Hematopoietic multipotent progenitor cell (in vitro differentiated cells): ENCODE data around the gene EFNA4. TPM values are rescaled to one million over a fixed set of nuclear protein-coding genes. Genes with fewer than 3 reads are reported as not detected.

ENCODE experiments used
- DNase-seq, 3 donors: peaks; one replicate each; pipeline ENCODE4 v3.0.0-alpha.2; 2011 to 2015; ENCODE audit warnings: low read depth in 2 of 3, low spot score in 2 of 3
- total RNA-seq: library from RNA; depleted of rRNA; stranded (reverse); fragments of >200 nt; gene quantifications from one replicate; pipeline ENCODE4 v1.2.3, GENCODE V29; 2012

EFNA4 gene
- total RNA-seq, 1 donor: 5.9 TPM

DNA sequence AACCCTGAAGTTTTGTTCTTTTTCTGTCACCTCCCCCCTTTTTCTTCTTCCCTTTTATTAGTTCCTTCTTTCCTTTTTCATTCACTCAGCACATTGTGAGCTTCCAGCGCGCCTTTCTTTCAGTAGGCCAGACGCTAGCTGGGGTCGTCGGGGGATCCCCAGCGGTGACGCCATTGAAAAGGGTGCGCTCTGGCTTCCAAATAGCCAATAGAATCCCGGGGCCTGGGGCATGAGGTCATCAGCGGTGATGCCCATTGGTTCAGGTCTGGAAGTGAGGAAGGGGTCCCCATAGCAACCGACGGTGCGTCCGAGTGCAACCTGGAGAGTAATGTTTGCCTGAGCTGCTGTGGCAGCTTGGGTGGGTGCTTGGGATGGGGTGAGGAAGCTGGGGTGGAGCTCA is 8.2 kb downstream of the EFNA4 start:
- no peak for DNase-seq

DNA sequence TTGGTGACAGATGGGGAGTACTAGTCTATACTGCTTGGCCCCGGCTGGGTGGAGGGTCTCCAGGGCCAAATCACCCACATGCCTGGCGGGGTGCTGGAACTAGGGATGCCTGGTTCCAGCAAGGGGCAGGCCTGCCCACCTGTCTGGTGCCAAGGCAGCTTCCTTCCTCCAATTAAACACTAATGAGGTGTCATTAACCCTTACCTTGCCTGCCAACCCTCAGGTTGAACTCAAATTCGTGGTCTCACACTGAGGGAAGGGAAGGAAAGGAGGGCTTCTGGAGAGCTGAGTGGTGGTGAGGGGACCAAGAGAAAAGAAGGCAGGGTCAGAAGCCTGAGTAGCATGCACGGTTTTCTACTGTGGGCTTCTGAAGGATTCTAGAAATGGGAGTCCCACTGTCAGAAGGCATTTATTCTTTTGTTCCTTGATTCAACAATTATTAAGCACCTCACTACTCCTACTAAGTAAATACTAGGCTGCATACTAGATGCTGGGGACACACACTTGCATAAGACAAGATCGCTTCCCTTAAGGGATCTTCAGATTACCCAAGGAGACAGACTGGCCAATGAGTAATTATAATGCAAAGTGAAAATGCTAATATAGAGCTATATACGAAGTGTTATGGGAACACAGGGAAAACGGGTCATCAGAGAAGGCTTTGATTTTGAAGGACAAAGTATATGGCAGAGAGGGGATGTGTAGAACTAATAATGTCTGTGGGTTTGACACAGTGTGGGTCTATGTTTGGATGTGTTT is 9.2 kb downstream of the EFNA4 start:
- DNase-seq: no peak

DNA sequence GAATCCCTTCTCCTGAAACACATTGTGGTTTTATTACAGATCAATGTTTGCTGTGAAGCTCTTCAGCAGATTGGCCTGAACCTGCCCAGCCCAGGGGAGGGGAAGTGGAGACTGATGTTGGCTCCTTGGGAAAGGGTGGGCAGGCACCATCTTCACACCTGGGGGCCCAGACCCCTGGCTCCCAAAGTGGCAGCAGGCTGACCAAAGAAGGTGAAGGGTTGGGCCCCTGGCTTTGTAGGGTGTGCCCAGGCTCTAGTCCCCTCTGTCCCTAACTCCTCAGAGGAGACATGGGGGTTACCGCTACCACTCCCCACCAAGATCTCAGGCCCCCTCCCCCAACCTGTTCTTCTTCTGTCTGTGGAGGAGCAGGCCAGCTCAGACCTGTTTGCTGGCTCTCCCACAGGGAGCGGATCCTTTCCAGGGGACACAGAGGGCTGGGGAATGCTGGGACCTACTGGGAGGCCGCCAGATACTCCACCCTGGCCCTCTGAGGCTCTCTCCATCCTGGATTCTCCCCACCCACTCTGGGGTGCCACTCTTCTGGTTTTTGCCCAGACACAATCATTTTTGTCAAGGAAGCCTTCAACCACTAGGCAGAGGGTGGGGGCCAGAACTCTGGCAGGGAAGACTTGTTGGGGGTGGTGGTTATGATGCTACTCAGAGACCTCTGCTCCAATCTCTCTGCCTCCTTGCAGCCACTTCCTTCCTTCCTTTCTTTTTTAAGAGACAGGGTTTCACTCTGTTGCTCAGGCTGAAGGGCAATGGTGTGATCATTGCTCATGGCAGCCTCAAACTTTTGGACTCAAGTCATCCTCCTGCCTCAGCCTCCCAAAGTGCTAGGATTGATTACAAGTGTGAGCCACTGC is 10.1 kb downstream of the EFNA4 start:
- peak in 1 of 3 donors; percentile 71 for DNase-seq

DNA sequence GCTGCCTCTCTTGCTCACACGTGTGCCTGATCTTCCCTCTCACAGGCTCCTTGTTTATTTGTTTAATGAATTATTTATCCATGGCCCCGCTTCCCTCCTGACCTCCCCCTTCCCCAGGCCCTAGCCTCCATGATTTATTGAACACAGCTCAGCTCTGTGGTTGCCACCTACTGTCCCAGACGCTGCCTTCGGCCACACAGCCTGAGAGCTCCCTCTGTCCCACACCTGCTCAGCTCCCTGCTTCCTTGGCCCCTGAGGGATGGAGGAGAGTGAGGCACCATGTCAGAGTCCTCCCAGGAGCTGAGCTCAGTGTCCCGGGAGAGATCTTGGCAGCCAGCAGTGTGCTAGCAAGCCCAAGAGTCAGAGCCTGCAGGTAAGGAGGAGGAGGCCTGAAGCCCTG is 12.0 kb downstream of the EFNA4 start:
- no peak for DNase-seq

DNA sequence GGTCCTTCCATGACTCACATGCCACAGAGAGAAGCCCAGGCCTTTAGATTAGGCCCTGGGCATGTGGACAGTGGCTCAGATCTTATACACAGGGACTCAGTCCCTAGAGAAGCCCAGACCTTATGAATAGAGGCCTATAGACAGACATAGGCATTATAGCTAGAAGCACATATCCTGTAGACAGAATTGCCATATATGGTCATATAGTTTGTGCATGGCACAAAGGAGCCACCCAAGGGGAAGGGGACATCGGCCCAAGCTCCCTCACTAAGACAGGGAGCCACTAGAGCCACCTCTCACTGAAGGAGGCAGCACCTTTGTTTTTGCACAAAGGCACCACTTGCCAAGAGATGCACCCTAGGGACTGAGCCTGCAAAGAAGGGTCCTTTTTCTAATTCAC is 12.8 kb downstream of the EFNA4 start:
- no peak for DNase-seq

DNA sequence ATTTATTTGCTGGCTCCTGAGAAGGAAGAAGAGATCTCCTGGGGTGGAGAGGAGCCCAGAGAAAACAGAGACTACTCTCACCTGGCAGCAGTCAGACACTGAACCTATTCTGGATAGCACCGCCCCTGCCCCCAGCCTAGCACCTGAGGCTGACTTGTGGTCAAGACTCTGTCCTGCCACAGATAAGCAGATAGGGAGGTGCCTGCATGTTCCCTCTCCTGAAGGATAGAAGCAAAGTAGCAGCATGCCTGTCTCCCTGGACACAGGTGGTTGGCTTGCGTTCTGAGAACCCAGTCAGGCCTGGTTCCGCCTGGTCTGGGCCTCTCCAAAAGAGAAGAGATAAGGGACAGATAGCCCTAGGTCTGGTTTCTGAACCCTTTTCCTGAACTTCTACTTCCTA is 13.8 kb downstream of the EFNA4 start:
- no peak for DNase-seq

DNA sequence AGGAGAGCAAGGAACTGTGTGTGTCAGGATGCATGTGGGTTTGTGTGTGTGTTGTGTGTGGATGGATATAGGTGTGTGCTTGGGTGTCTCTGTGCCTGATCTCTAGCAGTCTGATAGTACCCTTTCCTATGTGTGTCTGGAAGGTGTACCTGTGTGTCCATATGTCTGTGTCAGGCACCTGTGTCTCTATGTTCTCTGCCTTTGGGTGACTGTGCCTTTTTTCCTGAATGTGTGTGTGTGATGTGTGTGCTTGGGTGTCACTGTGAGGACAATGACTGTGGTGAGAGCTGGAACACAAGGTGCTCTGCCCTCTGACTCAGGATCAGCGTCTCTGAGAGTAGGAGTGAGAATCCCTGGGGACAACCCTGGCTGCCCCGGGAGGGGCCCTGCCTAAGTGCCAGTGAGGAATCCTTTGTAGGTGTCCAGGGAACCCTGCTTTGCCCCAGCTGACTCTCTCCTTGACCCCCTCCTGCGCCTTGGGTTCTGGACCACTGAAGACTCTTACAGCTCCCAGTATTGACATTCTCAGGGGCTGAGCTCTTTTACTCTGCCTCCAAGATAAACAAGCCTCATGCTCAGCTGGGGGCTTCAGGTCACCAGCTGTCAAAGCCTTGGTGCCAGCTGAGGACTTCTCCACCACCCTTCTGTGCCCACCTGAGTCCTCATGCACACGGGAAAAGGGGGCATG is 14.4 kb downstream of the EFNA4 start:
- DNase-seq: no peak

DNA sequence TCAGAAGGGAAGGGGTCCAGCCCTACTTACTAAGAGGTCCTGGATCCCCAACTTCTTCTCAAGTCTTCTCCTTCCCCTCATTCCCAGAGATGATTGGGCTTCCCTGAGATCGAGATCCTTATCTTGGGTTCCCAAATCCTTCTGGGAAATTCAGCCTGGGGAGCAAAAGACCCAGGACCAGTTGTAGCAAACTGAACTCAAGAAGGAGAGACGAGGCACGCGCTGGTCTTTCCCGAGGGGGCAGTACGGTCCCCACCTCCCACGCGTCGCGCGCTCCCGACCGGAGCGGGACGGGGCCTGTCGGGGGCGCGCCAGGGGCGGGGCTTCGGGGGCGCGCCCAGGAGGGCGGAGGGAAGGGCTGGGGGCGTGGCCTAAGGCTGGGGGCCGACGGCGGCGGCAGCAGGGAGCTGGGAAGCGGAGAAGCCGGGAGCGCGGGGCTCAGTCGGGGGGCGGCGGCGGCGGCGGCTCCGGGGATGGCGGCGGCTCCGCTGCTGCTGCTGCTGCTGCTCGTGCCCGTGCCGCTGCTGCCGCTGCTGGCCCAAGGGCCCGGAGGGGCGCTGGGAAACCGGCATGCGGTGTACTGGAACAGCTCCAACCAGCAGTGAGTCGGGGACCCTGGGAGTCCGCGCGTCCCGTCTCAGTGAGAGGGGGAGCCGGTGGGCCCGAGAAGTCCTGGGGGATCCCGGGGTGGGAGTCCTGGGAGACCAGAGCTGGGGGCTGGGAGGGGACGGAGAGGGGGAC is 15.1 kb downstream of the EFNA4 start, which contains the start of gene EFNA3:
EFNA3 (plus strand) TSS at position 369 of the 741 bp plus-strand sequence; CDS start at position 474, 105 bp downstream.
- DNase-seq: peak in 1 of 3 donors; percentile 46

DNA sequence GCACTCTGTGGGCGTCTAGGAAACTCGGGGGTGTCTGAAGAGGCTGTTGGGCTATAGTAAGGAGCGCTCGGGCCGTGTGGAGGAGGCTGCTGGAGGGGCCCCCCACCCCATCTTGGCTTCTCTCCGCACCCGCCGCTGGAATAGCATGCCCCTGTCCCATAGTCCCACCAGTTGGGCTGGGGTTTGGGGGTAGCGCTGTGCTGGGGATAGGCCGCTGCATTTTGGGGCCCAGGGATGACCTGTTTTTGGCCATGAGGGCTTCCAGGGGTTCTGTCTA is 15.6 kb downstream of the EFNA4 start:
- no peak for DNase-seq

DNA sequence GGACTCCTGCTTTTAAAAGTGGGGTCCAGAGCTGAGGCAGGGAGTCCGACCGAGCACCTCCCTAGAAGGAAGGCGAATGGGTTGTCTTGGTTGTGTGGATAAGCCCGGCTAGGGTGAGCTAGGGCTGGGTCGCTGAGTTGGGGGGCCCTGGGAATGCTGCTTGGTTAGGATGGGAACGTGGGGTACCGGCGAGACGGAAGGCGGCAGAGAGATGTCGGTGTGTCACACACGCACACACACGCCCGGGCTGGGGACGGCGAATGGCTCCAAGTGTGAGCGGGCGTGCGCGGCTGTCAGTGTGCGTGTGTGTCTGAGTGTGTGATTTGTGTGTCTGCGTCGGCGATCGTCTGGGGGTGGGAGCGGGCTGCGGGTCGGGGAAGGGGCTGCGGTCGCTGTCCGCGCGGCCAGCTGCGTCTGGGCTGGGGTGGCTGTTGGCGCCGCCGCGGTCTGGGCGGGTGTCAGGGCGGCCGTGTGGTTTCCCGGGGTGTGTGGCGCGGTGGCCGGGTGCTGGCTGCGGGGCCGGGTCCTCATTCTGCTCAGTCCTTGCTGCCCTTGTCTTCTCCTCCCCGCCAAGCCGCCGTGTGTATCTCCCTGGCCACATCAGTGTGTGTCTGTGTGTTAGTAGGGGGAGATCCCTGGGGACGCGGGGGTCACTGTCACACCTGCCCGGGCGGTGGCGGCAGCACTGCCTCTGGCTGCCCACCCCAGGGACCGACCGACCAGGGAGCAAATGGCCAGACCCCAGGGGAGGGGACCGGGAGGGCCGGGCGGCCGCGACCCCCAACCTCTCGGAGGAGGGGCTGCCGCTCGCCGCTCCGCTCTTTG is 16.2 kb downstream of the EFNA4 start:
- DNase-seq: no peak

DNA sequence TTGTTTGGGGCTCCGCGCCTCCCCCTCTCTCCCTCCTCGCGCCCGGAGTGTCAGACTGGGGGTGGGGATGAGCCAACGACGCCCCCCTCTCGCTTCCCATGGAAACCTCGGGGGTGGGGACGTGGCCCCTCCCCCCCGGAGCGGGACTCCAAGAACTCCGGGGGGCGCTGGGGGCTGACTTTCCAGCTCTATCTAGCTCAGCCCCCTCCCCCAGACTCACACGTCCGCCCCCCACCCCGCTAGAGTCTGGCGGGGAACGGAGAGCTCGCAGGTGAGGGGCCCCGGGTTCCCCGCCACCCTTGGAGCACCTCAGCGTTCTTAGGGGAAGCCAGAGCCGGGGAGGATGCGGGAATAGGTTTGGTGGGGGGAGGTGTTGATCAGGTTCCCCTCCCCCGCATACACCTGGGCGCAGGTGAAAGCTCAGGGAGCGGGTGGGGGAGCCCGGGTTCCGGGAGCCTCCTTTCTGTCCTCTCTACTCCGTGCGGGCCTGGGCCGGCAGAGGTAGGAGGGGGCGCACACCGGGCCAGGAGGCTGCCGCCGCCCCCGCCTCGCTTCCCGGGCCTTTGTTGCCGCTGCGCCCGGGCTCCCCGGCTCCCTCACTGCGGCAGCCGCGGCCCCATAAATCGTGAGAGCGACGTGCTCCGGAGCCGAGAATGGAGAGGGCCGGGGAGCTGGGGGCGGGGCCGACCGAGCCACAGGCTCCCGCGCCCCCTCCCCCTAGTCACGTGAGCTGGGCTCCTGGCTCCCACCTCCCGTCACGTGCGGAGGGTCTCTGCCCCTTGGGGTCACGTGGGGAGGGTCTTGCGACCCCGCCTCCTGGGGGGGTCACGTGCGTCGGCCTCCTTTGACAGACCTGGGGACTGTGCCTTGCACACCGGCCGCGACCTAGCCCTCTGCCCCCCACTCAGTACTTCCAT is 17.0 kb downstream of the EFNA4 start:
- DNase-seq: peak in 2 of 3 donors; percentile 58 to 70

DNA sequence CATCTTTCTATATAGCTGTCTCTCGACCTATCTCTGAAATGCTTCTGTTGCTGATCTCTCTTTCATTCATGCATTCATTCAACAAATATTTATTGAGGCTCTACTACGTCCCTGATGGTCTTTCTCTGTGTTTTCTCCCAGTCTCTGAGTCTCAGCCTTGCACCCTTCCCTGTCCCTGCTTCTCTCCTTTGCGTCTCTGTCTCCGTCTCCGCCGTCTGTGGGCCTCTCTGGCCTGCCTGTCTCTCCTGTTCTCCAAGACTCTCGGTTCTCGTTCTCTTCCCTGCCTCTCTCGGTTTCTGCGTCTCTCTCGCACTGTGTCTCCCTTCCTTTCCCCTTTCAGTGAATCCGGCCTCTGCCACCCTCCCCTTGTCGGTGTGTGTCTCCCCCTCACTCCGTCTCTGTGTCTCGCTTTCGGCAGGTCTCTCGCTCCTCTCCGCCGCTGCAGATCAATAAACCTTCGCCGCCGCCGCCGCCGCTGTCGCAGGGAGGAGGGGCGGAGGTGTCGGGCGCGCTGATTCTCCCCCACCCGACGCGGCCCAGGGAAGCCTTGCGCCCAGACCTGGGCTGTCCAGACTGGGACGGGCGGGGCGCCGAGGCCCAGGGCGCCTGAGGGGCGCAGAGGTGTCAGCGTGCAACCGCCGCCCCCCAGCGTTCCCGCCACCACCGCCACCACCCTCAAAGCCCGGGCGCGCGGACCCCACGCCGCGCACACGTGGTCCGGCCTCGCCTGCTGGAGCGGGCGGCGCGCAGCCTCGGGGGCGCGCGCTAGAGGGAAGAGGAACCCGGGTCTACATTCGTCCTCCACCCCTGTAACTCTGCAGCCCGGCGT is 18.1 kb downstream of the EFNA4 start:
- DNase-seq: no peak

DNA sequence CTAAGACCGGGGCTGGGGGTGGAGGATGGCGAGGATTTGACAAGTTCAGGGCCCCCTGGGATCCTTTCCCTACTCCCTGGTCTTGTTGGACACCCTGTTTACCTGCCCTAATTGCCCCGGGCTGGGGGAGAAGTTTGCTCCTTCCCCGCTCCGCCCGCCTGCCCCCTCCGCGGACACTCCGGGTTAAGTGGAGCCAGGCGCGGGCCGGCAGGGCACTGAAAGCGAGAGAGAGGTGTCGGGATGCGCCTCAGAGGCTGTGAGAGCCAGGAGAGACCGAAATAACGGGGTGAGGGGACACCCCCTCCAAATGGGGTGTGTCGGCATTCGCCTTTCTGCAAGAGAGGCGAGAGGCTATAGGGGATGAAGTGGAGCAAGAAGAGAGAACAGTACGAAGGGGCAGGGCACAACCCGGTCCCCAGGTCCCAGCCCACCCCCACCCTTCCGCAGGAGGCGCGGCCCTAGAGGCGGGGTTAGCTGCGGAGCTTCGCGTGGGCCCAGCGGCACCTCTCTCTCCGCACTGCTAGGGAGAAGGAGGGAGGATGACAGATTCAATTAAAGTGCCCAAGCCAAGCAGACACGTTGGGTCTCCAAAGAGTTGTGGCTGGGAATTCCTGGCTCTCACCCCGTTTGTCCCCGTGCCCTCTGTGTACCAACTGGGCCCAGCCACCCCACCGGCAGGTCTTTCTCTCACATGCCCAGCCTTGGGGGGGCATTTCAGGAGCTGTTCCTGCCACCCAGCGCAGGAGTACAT is 18.9 kb downstream of the EFNA4 start:
- DNase-seq: no peak

DNA sequence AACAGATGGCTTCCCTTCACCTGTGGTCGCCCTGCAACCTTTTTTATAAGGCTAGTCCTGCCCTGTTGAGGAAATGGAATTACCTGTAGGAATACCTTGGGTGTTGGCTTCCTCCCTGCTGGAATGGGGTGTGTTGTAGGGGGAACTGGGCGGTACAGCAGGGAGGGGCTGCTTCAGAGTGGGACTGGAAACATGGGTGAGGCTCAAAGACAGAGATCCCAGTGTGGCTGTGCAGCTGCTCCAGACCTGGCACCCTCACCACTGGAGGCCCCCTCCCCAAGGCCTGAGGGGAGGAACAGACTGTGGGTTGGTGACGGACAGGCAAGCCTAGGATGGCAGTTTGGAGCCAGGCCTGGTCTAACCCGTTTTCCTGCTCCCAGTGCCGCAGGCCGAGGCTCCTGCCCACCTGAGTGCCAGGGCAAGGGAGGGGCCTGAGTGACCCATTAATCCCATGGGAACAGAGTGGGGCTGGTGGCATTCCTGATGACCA is 19.6 kb downstream of the EFNA4 start:
- DNase-seq: no peak

DNA sequence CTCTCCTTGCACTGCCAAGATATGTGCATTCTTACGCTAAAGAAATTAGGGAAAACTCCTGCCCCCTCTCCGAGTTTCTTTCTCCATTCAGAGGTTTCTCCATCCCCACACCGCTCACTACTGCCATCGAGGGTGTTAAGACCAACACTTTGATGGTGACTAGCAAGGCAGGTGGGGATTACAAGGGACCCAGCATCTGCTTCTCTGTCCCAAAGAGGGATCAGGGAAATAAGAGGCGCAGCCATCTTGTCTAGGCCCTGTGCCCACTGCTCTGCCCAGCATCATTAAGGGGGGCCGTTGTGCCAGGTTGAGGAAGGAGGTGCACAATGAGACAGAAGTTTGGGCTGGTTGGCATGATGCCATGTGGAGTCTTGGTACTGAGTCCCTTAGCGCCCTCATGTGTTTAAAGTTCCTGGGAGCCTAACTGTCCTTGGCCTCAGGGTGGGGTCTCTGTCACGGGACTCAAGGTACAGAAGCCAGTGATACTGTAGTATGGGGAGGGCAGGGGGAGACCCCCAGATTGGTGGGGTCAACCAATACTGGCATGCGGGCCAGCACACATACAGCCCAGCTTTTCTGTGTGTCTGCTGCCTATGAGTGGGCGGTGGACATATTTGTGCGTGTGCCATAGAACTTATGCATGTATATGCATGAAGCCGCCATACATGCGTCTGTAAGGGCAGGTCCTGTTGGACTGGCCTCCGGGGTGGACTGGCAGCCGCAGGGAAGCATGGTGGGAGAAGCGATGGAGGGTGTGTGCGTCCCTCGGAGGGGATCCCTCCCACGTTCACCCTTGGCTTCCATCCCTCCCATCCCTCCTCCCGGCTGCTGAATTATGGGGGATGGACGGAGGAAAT is 20.6 kb downstream of the EFNA4 start:
- DNase-seq: peak in 2 of 3 donors; percentile 66 to 72
